ENCODE data around the gene CLEC9A. TPM values are rescaled to one million over a fixed set of nuclear protein-coding genes. Genes with fewer than 3 reads are reported as not detected.

Gene CLEC9A
- total and polyA plus RNA-seq, 11 donors, result 0.04 to 0.24 (median 0.21) TPM; not detected in 6

DNA sequence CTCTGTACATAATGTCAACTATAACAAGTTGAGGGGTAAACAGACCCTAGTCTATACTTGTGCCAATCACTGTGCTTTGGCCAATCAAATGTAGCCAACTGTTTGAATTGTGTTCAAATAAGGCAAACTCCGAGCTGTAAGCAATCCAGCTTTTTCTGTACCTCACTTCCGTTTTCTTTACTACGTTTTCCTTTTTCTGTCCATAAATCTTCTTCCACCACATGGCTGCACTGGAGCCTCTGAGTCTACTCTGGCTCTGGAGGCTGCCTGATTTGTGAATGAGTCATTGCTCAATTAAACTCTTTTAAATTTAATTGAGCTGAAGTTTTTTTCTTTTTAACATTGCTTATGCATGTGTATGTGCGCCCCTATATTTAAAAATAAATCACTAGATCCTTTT is 38.6 kb downstream of the CLEC9A start:
- 57 to 69% (median 63%) methylated on average over 4 of the region's 4 CpGs for WGBS, 4 donors

GRCh38 chr12:10069976-10070375 is 39.5 kb downstream of the CLEC9A start:
- no peak for ATAC-seq
- DNase-seq, result no peak
- H3K27ac ChIP-seq, result peak overlapping the region in 5 of 12 donors; percentile 5 to 91 (median 81)
- 16 to 18% (median 17%) methylated on average over 3 of the region's 3 CpGs for WGBS, 4 donors
- H3K4me1 ChIP-seq, result peaks cover 0 to 41% (median 11%) of the 10 kb centered on the region in 12 donors
- H3K9me3 ChIP-seq, result no peaks in the 10 kb centered on the region
- TF ChIP-seq CTCF (IDR thresholded peaks at IDR 0.05), result no peak
- H3K27me3 ChIP-seq, result no peaks in the 10 kb centered on the region
- no peak overlapping the region for H3K4me3 ChIP-seq
- intact Hi-C loops (cut with DNase I), result loop anchor here in 1 of 10 donors (2.0 kb wide), 1 partner anchor 27 kb away; no protein-coding TSS in a partner anchor
- H3K36me3 ChIP-seq, result peaks cover 0 to 29% (median 3%) of the 10 kb centered on the region in 9 donors

More for the DNA sequence above, 38.6 kb downstream of the CLEC9A start:
- Histone ChIP-seq H3K36me3 (peaks cover 0 to 24% (median 3%) of the 10 kb centered on the region in 9 donors), H3K4me3 (peak overlapping the region in 1 of 12 donors; percentile 12), H3K27ac (peak overlapping the region; percentile 49 to 91 (median 78)), H3K4me1 (peaks cover 0 to 43% (median 11%) of the 10 kb centered on the region in 12 donors), H3K27me3 (no peaks in the 10 kb centered on the region), H3K9me3 (no peaks in the 10 kb centered on the region)
- DNase-seq (no peak), ATAC-seq (peak in 1 of 4 donors; percentile 16)
- intact Hi-C loops (cut with DNase I), result loop anchor here in 1 of 10 donors (2.0 kb wide), 1 partner anchor 28 kb away; no protein-coding TSS in a partner anchor
- TF ChIP-seq CTCF (IDR thresholded peaks at IDR 0.05) (no peak), POLR2A (IDR thresholded peaks at IDR 0.05) (no peak)

GRCh38 chr12:10070380-10070779 is 39.9 kb downstream of the CLEC9A start:
- Histone ChIP-seq H3K4me1 (peaks cover 0 to 39% (median 11%) of the 10 kb centered on the region in 12 donors), H3K9me3 (no peaks in the 10 kb centered on the region), H3K4me3 (no peak overlapping the region), H3K36me3 (peaks cover 0 to 29% (median 3%) of the 10 kb centered on the region in 9 donors), H3K27ac (peak overlapping the region in 3 of 12 donors; percentile 5 to 81 (median 78)), H3K27me3 (no peaks in the 10 kb centered on the region)
- 92 to 95% (median 94%) methylated on average over 4 of the region's 4 CpGs for WGBS, 4 donors
- ATAC-seq (no peak), DNase-seq (no peak)
- TF ChIP-seq POLR2A (IDR thresholded peaks at IDR 0.05) (no peak), CTCF (IDR thresholded peaks at IDR 0.05) (no peak)
- intact Hi-C loops (cut with DNase I), result no loop called here

GRCh38 chr12:10072131-10072530 is 41.6 kb downstream of the CLEC9A start:
- Histone ChIP-seq H3K4me3 (no peak overlapping the region), H3K27ac (no peak overlapping the region), H3K4me1 (peaks cover 0 to 31% (median 10%) of the 10 kb centered on the region in 12 donors), H3K27me3 (no peaks in the 10 kb centered on the region), H3K36me3 (peaks cover 0 to 29% (median 3%) of the 10 kb centered on the region in 9 donors), H3K9me3 (no peaks in the 10 kb centered on the region)
- no peak for TF ChIP-seq POLR2A (IDR thresholded peaks at IDR 0.05)
- TF ChIP-seq CTCF (IDR thresholded peaks at IDR 0.05), result no peak
- WGBS, 4 donors, result 90 to 97% (median 94%) methylated on average over 2 of the region's 2 CpGs
- DNase-seq, result no peak
- intact Hi-C loops (cut with DNase I), result no loop called here
- no peak for ATAC-seq

Measured in heart left ventricle (tissue), 16 donors.